Stimulated activated CD8-positive, alpha-beta memory T cell treated with anti-CD3 and anti-CD28 coated beads, Interleukin-15, amount 100 ng/mL, for 4 hours (primary cell): Measurements from ENCODE around the gene ARHGAP32.

Experiments
- DNase-seq, 2 donors: peaks; one replicate each; pipeline ENCODE4 v3.0.0-alpha.2; 2020; ENCODE audit warnings: low read depth in 2 of 2

The ARHGAP32 gene

GRCh38 chr11:129115652-129116586 lies 76.2 kb downstream of the ARHGAP32 start:
- no peak for DNase-seq

- no peak for DNase-seq
These were observed 82.4 kb downstream of the ARHGAP32 start for GRCh38 chr11:129109701-129110100.

GRCh38 chr11:129106788-129107187 lies 85.3 kb downstream of the ARHGAP32 start:
- no peak for DNase-seq

- no peak for DNase-seq
These were observed 89.4 kb downstream of the ARHGAP32 start for GRCh38 chr11:129102756-129103155.

- DNase-seq, result no peak
These were observed 89.9 kb downstream of the ARHGAP32 start for GRCh38 chr11:129102225-129102624.

GRCh38 chr11:129093283-129093682 lies 98.8 kb downstream of the ARHGAP32 start:
- no peak for DNase-seq

- DNase-seq, result no peak
These were observed 102.1 kb downstream of the ARHGAP32 start for GRCh38 chr11:129090056-129090455.

GRCh38 chr11:129089279-129089678 lies 102.8 kb downstream of the ARHGAP32 start:
- DNase-seq, result no peak

- no peak for DNase-seq
These were observed 105.1 kb downstream of the ARHGAP32 start for GRCh38 chr11:129086976-129087375.

GRCh38 chr11:129077191-129077590 lies 114.9 kb downstream of the ARHGAP32 start:
- DNase-seq, result no peak

- DNase-seq, result no peak
These were observed 116.4 kb downstream of the ARHGAP32 start for GRCh38 chr11:129075757-129076156.

- DNase-seq, result no peak
These were observed 124.7 kb downstream of the ARHGAP32 start for GRCh38 chr11:129067454-129067853.

GRCh38 chr11:129066229-129066628 lies 125.9 kb downstream of the ARHGAP32 start:
- DNase-seq, result no peak

GRCh38 chr11:129063118-129063517 lies 129.0 kb downstream of the ARHGAP32 start:
- no peak for DNase-seq

GRCh38 chr11:129061492-129062230 lies 130.5 kb downstream of the ARHGAP32 start:
- no peak for DNase-seq

GRCh38 chr11:129056916-129057315 lies 135.2 kb downstream of the ARHGAP32 start:
- no peak for DNase-seq

- no peak for DNase-seq
These were observed 136.9 kb downstream of the ARHGAP32 start for GRCh38 chr11:129055196-129055595.

GRCh38 chr11:129048911-129049310 lies 143.2 kb downstream of the ARHGAP32 start:
- DNase-seq, result no peak

GRCh38 chr11:129045150-129045549 lies 147.0 kb downstream of the ARHGAP32 start:
- no peak for DNase-seq

- no peak for DNase-seq
These were observed 149.6 kb downstream of the ARHGAP32 start for GRCh38 chr11:129042503-129042902.

GRCh38 chr11:129041611-129042018 lies 150.5 kb downstream of the ARHGAP32 start:
- DNase-seq, result no peak

- DNase-seq, result no peak
These were observed 151.2 kb downstream of the ARHGAP32 start for GRCh38 chr11:129040934-129041333.

- no peak for DNase-seq
These were observed 156.9 kb downstream of the ARHGAP32 start for GRCh38 chr11:129035244-129035643.
